Endothelial cell of umbilical vein (primary cell): ENCODE data around the gene ACVR2A.

Experiments
- GATA2 ChIP-seq: IDR thresholded peaks from 2 replicates; pipeline ENCODE4 v1.7.0; 2011; ENCODE audit warnings: low read depth, mild to moderate bottlenecking, moderate library complexity, mixed read lengths, low read length; ENCODE audit not compliant: insufficient read length, insufficient read depth
- MYC ChIP-seq: IDR thresholded peaks from one replicate; pipeline ENCODE4 v1.6.1; 2011; ENCODE audit warnings: mild to moderate bottlenecking, low read depth, low read length
- POLR2A ChIP-seq: IDR thresholded peaks from 2 replicates; pipeline ENCODE4 v1.6.1; 2012; ENCODE audit warnings: low read depth, mild to moderate bottlenecking, control low read depth, low read length
- POLR2AphosphoS5 ChIP-seq: IDR thresholded peaks from 2 replicates; pipeline ENCODE4 v1.6.1; 2012; ENCODE audit warnings: low read depth, mild to moderate bottlenecking, control low read depth, low read length, moderate library complexity; ENCODE audit not compliant: insufficient read depth
- TF ChIP-seq, protein P1 (sequence below), 2 donors: IDR thresholded peaks; 1 replicate in 1 of 2; 2 replicates in 1 of 2; pipeline ENCODE4 v1.5.1; 2011; ENCODE audit warnings: low read length in 2 of 2, mild to moderate bottlenecking in 2 of 2, moderate library complexity in 2 of 2, control low read depth in 1 of 2, inconsistent platforms in 1 of 2, low read depth in 1 of 2; ENCODE audit not compliant: insufficient read depth in 1 of 2; ENCODE audit errors: extremely low read depth in 1 of 2

DNA sequence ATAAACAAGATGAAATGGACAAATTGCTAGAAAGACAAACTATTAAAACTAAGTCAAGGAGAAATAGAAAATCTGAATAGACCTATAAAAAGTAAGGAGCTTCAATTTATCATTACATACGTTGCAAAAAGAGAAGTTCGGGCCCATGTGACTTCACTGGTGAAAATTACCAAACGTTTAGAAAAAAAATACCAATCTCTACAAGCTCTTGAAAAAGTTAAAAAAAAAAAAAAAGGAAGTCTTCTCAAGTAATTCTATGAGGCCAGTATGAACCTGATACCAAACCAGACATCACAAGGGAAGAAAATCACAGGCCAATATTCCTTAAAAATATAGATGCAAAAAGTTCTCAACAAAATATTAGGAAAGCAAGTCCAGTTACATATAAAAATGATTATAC is 20.2 kb upstream of the ACVR2A start:
- TF ChIP-seq, protein P1, sequence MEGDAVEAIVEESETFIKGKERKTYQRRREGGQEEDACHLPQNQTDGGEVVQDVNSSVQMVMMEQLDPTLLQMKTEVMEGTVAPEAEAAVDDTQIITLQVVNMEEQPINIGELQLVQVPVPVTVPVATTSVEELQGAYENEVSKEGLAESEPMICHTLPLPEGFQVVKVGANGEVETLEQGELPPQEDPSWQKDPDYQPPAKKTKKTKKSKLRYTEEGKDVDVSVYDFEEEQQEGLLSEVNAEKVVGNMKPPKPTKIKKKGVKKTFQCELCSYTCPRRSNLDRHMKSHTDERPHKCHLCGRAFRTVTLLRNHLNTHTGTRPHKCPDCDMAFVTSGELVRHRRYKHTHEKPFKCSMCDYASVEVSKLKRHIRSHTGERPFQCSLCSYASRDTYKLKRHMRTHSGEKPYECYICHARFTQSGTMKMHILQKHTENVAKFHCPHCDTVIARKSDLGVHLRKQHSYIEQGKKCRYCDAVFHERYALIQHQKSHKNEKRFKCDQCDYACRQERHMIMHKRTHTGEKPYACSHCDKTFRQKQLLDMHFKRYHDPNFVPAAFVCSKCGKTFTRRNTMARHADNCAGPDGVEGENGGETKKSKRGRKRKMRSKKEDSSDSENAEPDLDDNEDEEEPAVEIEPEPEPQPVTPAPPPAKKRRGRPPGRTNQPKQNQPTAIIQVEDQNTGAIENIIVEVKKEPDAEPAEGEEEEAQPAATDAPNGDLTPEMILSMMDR (IDR thresholded peaks at IDR 0.05; ENCODE audit: extremely low read depth in 1 of 2, insufficient read depth in 1 of 2, low read depth in 1 of 2, low read length in 2 of 2): no peak
- TF ChIP-seq POLR2A (no peak), MYC (no peak), GATA2 (no peak), POLR2AphosphoS5 (no peak)
